K562 (cell line): ENCODE results near the gene MARCKSL1. TPM values are rescaled to one million over a fixed set of nuclear protein-coding genes. Genes with fewer than 3 reads are reported as not detected.

Experiments
- ATAC-seq: fragments of 200-7000 bp; cut with Tn5 transposase; 3 replicates; pipeline ENCODE4 v1.9.1; 2020; ENCODE audit warnings: moderate library complexity
- BruUV-seq: library from RNA; stranded (reverse); fragments of 400-500 nt; replicated peaks from 2 replicates; lab custom pipeline; 2021; lab: Mats Ljungman, UMichigan
- CTCF ChIA-PET: fragments of 300-600 bp; formaldehyde crosslinking; extraction: SDS; loops from one replicate; lab custom pipeline; 2021; ENCODE audit warnings: low intra/inter-chr PET ratio; lab: Yijun Ruan, JAX
- POLR2A ChIA-PET: fragments of 300-600, 350-650 bp; sonication (Branson Sonifier 250); formaldehyde crosslinking; extraction: SDS; loops from one replicate; lab custom pipeline; 2021; ENCODE audit warnings: antibody characterized with exemption, inconsistent platforms; lab: Yijun Ruan, JAX
- DNase-seq, 4 experiments: peaks; one replicate each; pipeline versions ENCODE4 v3.0.0 to v3.0.0-alpha.2; 2011 to 2018; ENCODE audit warnings: low spot score in 3 of 4, mixed read lengths in 3 of 4; ENCODE audit errors: extremely low read depth in 1 of 4
- FAIRE-seq: peaks from 2 replicates; lab custom pipeline; 2011; peaks lifted over from hg19 to GRCh38; lab: Jason Lieb, UNC
- H2AFZ ChIP-seq: 2 replicates; pipeline ENCODE4 v1.6.0; 2011; ENCODE audit warnings: low read depth, low read length, control low read depth, inconsistent platforms
- H3K27ac ChIP-seq: fragments of 200-600 bp; 3 replicates; pipeline ENCODE4 v1.8.0; 2011; ENCODE audit warnings: low read depth, mild to moderate bottlenecking, control low read depth, inconsistent platforms, low read length, moderate library complexity, mixed read lengths; ENCODE audit errors: extremely low read depth
- H3K27me3 ChIP-seq, 2 experiments: fragments of 300-600 bp in 1 of 2; 2 replicates in 1 of 2; 3 replicates in 1 of 2; pipeline versions ENCODE4 v1.6.0 to v1.8.0; 2011; ENCODE audit warnings: inconsistent platforms in 2 of 2, low read length in 2 of 2, mild to moderate bottlenecking in 1 of 2, mixed read lengths in 1 of 2, moderate library complexity in 1 of 2; ENCODE audit not compliant: control insufficient read depth in 2 of 2, insufficient read depth in 2 of 2
- H3K36me3 ChIP-seq: fragments of 300-600 bp; 3 replicates; pipeline ENCODE4 v1.8.0; 2011; ENCODE audit warnings: mild to moderate bottlenecking, low read length, inconsistent platforms; ENCODE audit not compliant: control insufficient read depth, insufficient read depth
- H3K4me1 ChIP-seq, 2 experiments: fragments of 200-600 bp in 1 of 2; replicated peaks in 1 of 2; 2 replicates in 1 of 2; 3 replicates in 1 of 2; pipeline versions ENCODE4 v1.5.1 to v1.8.0; 2011; ENCODE audit warnings: inconsistent platforms in 2 of 2, low read length in 2 of 2, mild to moderate bottlenecking in 1 of 2, mixed read lengths in 1 of 2, moderate library complexity in 1 of 2; ENCODE audit not compliant: control insufficient read depth in 2 of 2, insufficient read depth in 2 of 2
- H3K4me2 ChIP-seq: 2 replicates; pipeline ENCODE4 v1.6.1; 2011; ENCODE audit warnings: low read length, control low read depth, inconsistent platforms, mixed read lengths; ENCODE audit not compliant: insufficient read depth
- H3K4me3 ChIP-seq: fragments of 200-600 bp; sonication (generic), shearing (Covaris generic); 2 replicates; pipeline ENCODE4 v1.5.1; 2016; ENCODE audit warnings: control low read depth, inconsistent platforms
- H3K79me2 ChIP-seq: fragments of 200-600 bp; 3 replicates; pipeline ENCODE4 v1.8.0; 2011; ENCODE audit warnings: low read length, inconsistent platforms; ENCODE audit not compliant: control insufficient read depth, insufficient read depth
- H3K9ac ChIP-seq, 2 experiments: 2 replicates each; pipeline versions ENCODE4 v1.6.0 to v1.6.1; 2011; ENCODE audit warnings: low read depth in 2 of 2, low read length in 2 of 2, control low read depth in 1 of 2, inconsistent platforms in 1 of 2, mild to moderate bottlenecking in 1 of 2, mixed read lengths in 1 of 2; ENCODE audit not compliant: insufficient read depth in 1 of 2
- H3K9me1 ChIP-seq: one replicate; pipeline ENCODE4 v1.6.0; 2011; ENCODE audit warnings: inconsistent platforms, mild to moderate bottlenecking, low read length, moderate library complexity; ENCODE audit not compliant: control insufficient read depth, insufficient read depth
- H3K9me3 ChIP-seq: replicated peaks from 2 replicates; pipeline ENCODE4 v1.5.1; 2011; ENCODE audit warnings: low read depth, low read length, inconsistent platforms; ENCODE audit not compliant: control insufficient read depth, insufficient read depth
- H4K20me1 ChIP-seq: replicated peaks from 2 replicates; pipeline ENCODE4 v1.6.1; 2011; ENCODE audit warnings: low read length, inconsistent platforms, mixed read lengths; ENCODE audit not compliant: control insufficient read depth, insufficient read depth
- CBX2 ChIP-seq: fragments of 200-600 bp; sonication (generic); IDR thresholded peaks from one replicate; pipeline ENCODE4 v1.6.1; 2012; ENCODE audit warnings: mild to moderate bottlenecking, low read length, inconsistent platforms; ENCODE audit not compliant: insufficient read depth, poor library complexity, severe bottlenecking
- CBX5 ChIP-seq: IDR thresholded peaks from 2 replicates; pipeline ENCODE4 v1.6.1; 2014; ENCODE audit warnings: low read depth, borderline replicate concordance
- CBX8 ChIP-seq: fragments of 200-600 bp; sonication (generic); IDR thresholded peaks from 2 replicates; pipeline ENCODE4 v1.6.1; 2012; ENCODE audit warnings: borderline replicate concordance, mixed run types, low read depth, mild to moderate bottlenecking, moderate library complexity, mixed read lengths, low read length, control low read depth, inconsistent platforms; ENCODE audit not compliant: poor library complexity, severe bottlenecking; ENCODE audit errors: extremely low read depth
- CHD1 ChIP-seq: fragments of 200-600 bp; sonication (generic); IDR thresholded peaks from one replicate; pipeline ENCODE4 v1.6.1; 2012; ENCODE audit warnings: mild to moderate bottlenecking, moderate library complexity, low read length, inconsistent platforms
- FOSL1 ChIP-seq: fragments of 200-800 bp; sonication (Bioruptor generic); conservative IDR thresholded peaks from 2 replicates; pipeline ENCODE4 v1.6.1; 2016; ENCODE audit warnings: missing genetic modification characterization, missing compliant biosample characterization
- FOXA1 ChIP-seq: fragments of 450-650 bp; IDR thresholded peaks from 2 replicates; pipeline ENCODE4 v1.6.1; 2016; ENCODE audit warnings: mild to moderate bottlenecking, borderline replicate concordance
- FOXK2 ChIP-seq, 2 experiments: fragments of 450-650 bp; IDR thresholded peaks in 1 of 2; conservative IDR thresholded peaks in 1 of 2; 2 replicates each; pipeline ENCODE4 v1.6.1; 2016; ENCODE audit warnings: low read depth in 2 of 2, mild to moderate bottlenecking in 1 of 2
- MYBL2 ChIP-seq, 2 experiments: fragments of 450-650 bp in 1 of 2; sonication (generic) in 1 of 2; formaldehyde crosslinking in 1 of 2; IDR thresholded peaks; 2 replicates each; pipeline versions ENCODE4 v1.6.1 to v1.8.1; 2017 to 2022; ENCODE audit warnings: borderline replicate concordance in 1 of 2, inconsistent platforms in 1 of 2, low read depth in 1 of 2, mild to moderate bottlenecking in 1 of 2, missing genetic modification reagents in 1 of 2, moderate library complexity in 1 of 2
- POLR2A ChIP-seq: fragments of 450-650 bp; conservative IDR thresholded peaks from 2 replicates; pipeline ENCODE4 v1.6.1; 2016
- POLR2B ChIP-seq: fragments of 450-650 bp; IDR thresholded peaks from 2 replicates; pipeline ENCODE4 v1.6.1; 2018; ENCODE audit warnings: low read depth; ENCODE audit not compliant: partially characterized antibody
- RHOXF2B ChIP-seq: fragments of 250-450 bp; sonication (Bioruptor Pico); conservative IDR thresholded peaks from 2 replicates; pipeline ENCODE4 v1.5.1; 2021
- SNIP1 ChIP-seq: fragments of 450-650 bp; IDR thresholded peaks from 2 replicates; pipeline ENCODE4 v1.7.1; 2017; ENCODE audit warnings: low read depth, mild to moderate bottlenecking
- TAF9B ChIP-seq: fragments of 450-650 bp; IDR thresholded peaks from 2 replicates; pipeline ENCODE4 v1.6.1; 2018; ENCODE audit warnings: mild to moderate bottlenecking; ENCODE audit not compliant: partially characterized antibody
- TOE1 ChIP-seq, 2 experiments: fragments of 450-650 bp in 1 of 2; sonication (generic) in 1 of 2; formaldehyde crosslinking in 1 of 2; IDR thresholded peaks; 2 replicates each; pipeline versions ENCODE4 v1.7.1 to v1.8.0; 2016 to 2022; ENCODE audit warnings: borderline replicate concordance in 2 of 2, mild to moderate bottlenecking in 2 of 2, antibody characterized with exemption in 1 of 2, inconsistent platforms in 1 of 2, low read depth in 1 of 2, missing genetic modification reagents in 1 of 2, moderate library complexity in 1 of 2
- U2AF1 ChIP-seq: fragments of 200-400 bp; formaldehyde crosslinking; optimal IDR thresholded peaks from 2 replicates; pipeline ENCODE3; 2017; ENCODE audit warnings: mild to moderate bottlenecking, low read depth, low read length, moderate library complexity
- WGBS: fragments of 100-300 bp; shearing (Covaris generic); methylation state at CpG from one replicate; pipeline ENCODE4 v1.1.6; 2016; ENCODE audit warnings: low coverage, mixed read lengths; ENCODE audit not compliant: insufficient coverage; ENCODE audit errors: missing lambda C conversion rate; 5-methylcytosine and 5-hydroxymethylcytosine counted together
- in situ Hi-C: fragments of 300-500 bp; cut with MboI; formaldehyde crosslinking; loops from 4 replicates; pipeline ENCODE4 v1.15.0; 2018; ENCODE audit warnings: inconsistent platforms, mixed read lengths
- intact Hi-C: fragments of 100-400 bp; cut with micrococcal nuclease; formaldehyde crosslinking; loops from 2 replicates; pipeline ENCODE4 v1.14.2; 2022
- polyA plus RNA-seq, 8 experiments: library from polyadenylated mRNA; depleted of rRNA in 4 of 8; stranded (reverse) in 5 of 8; unstranded in 3 of 8; fragments of >200 nt; fragmentation: Nextera tagmentation in 2 of 8; fragmentation: Illumina TruSeq in 1 of 8; extraction: Ambion mirVana in 2 of 8; extraction: Trizol in 1 of 8; gene quantifications; 2 replicates each; pipeline versions ENCODE4 v1.2.1 to v1.2.3, GENCODE V29; 2011 to 2014; ENCODE audit warnings: inconsistent platforms in 1 of 8, missing spikeins in 1 of 8
- total RNA-seq, 7 experiments: library from RNA; depleted of rRNA in 6 of 7; stranded (reverse); fragments of >200 nt in 6 of 7; fragmentation: Illumina TruSeq in 2 of 7; extraction: Trizol in 2 of 7; gene quantifications; 2 replicates each; pipeline versions ENCODE4 v1.2.1 to v1.2.3, GENCODE V29; 2011 to 2021; ENCODE audit warnings: low replicate concordance in 1 of 7
- TF ChIP-seq, protein P1 (sequence below): fragments of 450-650 bp; conservative IDR thresholded peaks from 2 replicates; pipeline ENCODE4 v1.6.1; 2016; ENCODE audit warnings: missing genetic modification characterization, low read depth, mild to moderate bottlenecking, control low read depth, missing compliant biosample characterization
- TF ChIP-seq, protein P2 (sequence below): sonication (generic); formaldehyde crosslinking; IDR thresholded peaks from 2 replicates; pipeline ENCODE4 v1.8.1; 2022; ENCODE audit warnings: missing genetic modification reagents
- TF ChIP-seq, protein P3 (sequence below): sonication (generic); formaldehyde crosslinking; IDR thresholded peaks from 2 replicates; pipeline ENCODE4 v1.8.0; 2022; ENCODE audit warnings: missing genetic modification reagents, mild to moderate bottlenecking, borderline replicate concordance

MARCKSL1 gene
- total and polyA plus RNA-seq, 9 of the 15 experiments (the other 6 are each of a cell fraction or from before 2014, with no cell fraction given): 14.7 to 325 (median 155) TPM

DNA sequence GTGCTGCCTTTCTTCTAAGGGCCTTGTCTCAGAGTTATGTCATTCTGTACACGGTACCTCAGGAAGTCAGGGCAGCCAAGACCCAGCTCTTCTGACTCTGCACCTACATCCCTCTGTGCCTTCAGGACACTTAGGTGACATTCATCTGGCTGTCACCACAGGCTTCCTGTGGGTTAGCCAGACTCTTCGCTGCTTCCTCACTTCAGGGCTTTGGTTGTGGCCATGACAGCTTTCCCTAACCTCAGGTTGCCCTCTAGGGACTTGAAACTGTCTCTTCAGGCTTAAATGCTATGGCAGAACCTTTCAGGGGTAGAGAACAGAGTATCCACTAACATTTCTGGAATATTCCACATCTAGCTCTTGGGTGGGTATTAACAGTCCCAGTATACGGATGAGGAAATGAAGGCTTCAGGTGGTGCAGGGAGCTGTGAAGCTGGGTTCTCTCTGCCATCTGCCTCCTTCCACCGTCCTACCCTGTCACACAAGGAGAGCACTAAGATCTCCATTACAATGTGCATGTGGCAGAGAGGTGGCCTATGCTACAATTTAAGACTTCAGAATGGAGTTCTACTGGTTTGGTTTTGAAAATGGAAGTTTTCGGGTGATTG is 36.2 kb upstream of the MARCKSL1 start:
- Histone ChIP-seq H3K27me3 (no peaks in the 10 kb centered on the region), H3K4me3 (no peak overlapping the region), H3K9ac (no peak overlapping the region), H4K20me1 (0 out of 2 replicates have a peak, but pooled peaks cover 5% of the 10 kb centered on the region), H3K4me1 (no peaks in the 10 kb centered on the region), H3K9me3 (no peaks in the 10 kb centered on the region), H2AFZ (no peak overlapping the region), H3K27ac (no peak overlapping the region; the same call in 2 of the 3 replicates), H3K9me1 (no peaks in the 10 kb centered on the region), H3K36me3 (peaks cover 88% of the 10 kb centered on the region), H3K79me2 (no peaks in the 10 kb centered on the region), H3K4me2 (no peak overlapping the region)
- ChIA-PET CTCF (no interaction called here), POLR2A (interaction anchor here (0.6 to 2.3 kb wide), 10 partner anchors 9 to 152 kb away, joined by 3 to 10 read pairs (median 4); partner anchors contain the start of gene BSDC1)
- in situ Hi-C loops (no loop called here), intact Hi-C loops (no loop called here)
- 96% methylated on average over 5 of the region's 5 CpGs for whole genome bisulfite sequencing
- DNase-seq (peak in 1 of 4 experiments; percentile 15), ATAC-seq (peak; percentile 43), FAIRE-seq (no peak)
- BruUV-seq: no TSS peak
- TF ChIP-seq FOXK2 (conservative IDR thresholded peaks at IDR 0.05 in 1 of 2, IDR thresholded peaks at IDR 0.05 in 1 of 2; ENCODE audit: low read depth in 2 of 2) (no peak), TOE1 (IDR thresholded peaks at IDR 0.05; ENCODE audit: borderline replicate concordance) (no peak), TOE1 (CRISPR knock-in tag; IDR thresholded peaks at IDR 0.05; ENCODE audit: borderline replicate concordance, low read depth) (no peak), POLR2B (peak; percentile 25), CHD1 (no peak), RHOXF2B (CRISPR knock-in tag) (no peak), POLR2A (peak; percentile 16; the same call in 1 of the 2 replicates), SNIP1 (no peak), CBX8 (no peak), FOSL1 (tag) (no peak), CBX2 (no peak), U2AF1 (no peak), TAF9B (no peak), FOXA1 (no peak), CBX5 (no peak), MYBL2 (IDR thresholded peaks at IDR 0.05; ENCODE audit: low read depth) (no peak), MYBL2 (CRISPR knock-in tag; IDR thresholded peaks at IDR 0.05; ENCODE audit: borderline replicate concordance) (no peak)
- TF ChIP-seq, protein P1, sequence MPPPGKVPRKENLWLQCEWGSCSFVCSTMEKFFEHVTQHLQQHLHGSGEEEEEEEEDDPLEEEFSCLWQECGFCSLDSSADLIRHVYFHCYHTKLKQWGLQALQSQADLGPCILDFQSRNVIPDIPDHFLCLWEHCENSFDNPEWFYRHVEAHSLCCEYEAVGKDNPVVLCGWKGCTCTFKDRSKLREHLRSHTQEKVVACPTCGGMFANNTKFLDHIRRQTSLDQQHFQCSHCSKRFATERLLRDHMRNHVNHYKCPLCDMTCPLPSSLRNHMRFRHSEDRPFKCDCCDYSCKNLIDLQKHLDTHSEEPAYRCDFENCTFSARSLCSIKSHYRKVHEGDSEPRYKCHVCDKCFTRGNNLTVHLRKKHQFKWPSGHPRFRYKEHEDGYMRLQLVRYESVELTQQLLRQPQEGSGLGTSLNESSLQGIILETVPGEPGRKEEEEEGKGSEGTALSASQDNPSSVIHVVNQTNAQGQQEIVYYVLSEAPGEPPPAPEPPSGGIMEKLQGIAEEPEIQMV (tag): no peak
- TF ChIP-seq, protein P2, sequence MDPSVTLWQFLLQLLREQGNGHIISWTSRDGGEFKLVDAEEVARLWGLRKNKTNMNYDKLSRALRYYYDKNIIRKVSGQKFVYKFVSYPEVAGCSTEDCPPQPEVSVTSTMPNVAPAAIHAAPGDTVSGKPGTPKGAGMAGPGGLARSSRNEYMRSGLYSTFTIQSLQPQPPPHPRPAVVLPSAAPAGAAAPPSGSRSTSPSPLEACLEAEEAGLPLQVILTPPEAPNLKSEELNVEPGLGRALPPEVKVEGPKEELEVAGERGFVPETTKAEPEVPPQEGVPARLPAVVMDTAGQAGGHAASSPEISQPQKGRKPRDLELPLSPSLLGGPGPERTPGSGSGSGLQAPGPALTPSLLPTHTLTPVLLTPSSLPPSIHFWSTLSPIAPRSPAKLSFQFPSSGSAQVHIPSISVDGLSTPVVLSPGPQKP (CRISPR knock-in tag): no peak
- TF ChIP-seq, protein P3, sequence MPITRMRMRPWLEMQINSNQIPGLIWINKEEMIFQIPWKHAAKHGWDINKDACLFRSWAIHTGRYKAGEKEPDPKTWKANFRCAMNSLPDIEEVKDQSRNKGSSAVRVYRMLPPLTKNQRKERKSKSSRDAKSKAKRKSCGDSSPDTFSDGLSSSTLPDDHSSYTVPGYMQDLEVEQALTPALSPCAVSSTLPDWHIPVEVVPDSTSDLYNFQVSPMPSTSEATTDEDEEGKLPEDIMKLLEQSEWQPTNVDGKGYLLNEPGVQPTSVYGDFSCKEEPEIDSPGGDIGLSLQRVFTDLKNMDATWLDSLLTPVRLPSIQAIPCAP (CRISPR knock-in tag): no peak
